HepG2 (cell line): ENCODE results near the gene MDP1. TPM values are rescaled to one million over a fixed set of nuclear protein-coding genes. Genes with fewer than 3 reads are reported as not detected.

Experiments
- ATAC-seq: fragments of 200-7000 bp; cut with Tn5 transposase; 3 replicates; pipeline ENCODE4 v1.9.1; 2020; ENCODE audit warnings: mild to moderate bottlenecking, moderate library complexity
- BruUV-seq: library from RNA; stranded (reverse); fragments of 400-500 nt; replicated peaks from 2 replicates; lab custom pipeline; 2021; lab: Mats Ljungman, UMichigan
- CTCF ChIA-PET: fragments of 300-600 bp; formaldehyde crosslinking; extraction: SDS; loops from one replicate; lab custom pipeline; 2021; ENCODE audit warnings: low total read pairs, inconsistent platforms, low intra/inter-chr PET ratio; lab: Yijun Ruan, JAX
- POLR2A ChIA-PET: fragments of 350-600 bp; sonication (Branson Sonifier 250); formaldehyde crosslinking; loops from one replicate; lab custom pipeline; 2020; ENCODE audit warnings: antibody characterized with exemption, inconsistent platforms; lab: Yijun Ruan, JAX
- DNase-seq: peaks from one replicate; pipeline ENCODE4 v3.0.0-alpha.2; 2015; ENCODE audit warnings: low spot score
- FAIRE-seq: peaks from 3 replicates; lab custom pipeline; 2011; peaks lifted over from hg19 to GRCh38; lab: Jason Lieb, UNC
- H2AFZ ChIP-seq: one replicate; pipeline ENCODE4 v1.6.1; 2011; ENCODE audit warnings: low read length, inconsistent platforms
- H3K27ac ChIP-seq: fragments of 300-600 bp; 3 replicates; pipeline ENCODE4 v1.8.0; 2011; ENCODE audit warnings: mixed run types, mild to moderate bottlenecking, mixed read lengths, low read length, inconsistent platforms; ENCODE audit not compliant: insufficient read depth; ENCODE audit errors: extremely low read length
- H3K27me3 ChIP-seq, 2 experiments: fragments of 200-600 bp in 1 of 2; 2 replicates in 1 of 2; 3 replicates in 1 of 2; pipeline versions ENCODE4 v1.6.0 to v1.8.0; 2011; ENCODE audit warnings: low read length in 2 of 2, mild to moderate bottlenecking in 2 of 2, moderate library complexity in 2 of 2, inconsistent platforms in 1 of 2; ENCODE audit not compliant: insufficient read depth in 2 of 2, control insufficient read depth in 1 of 2
- H3K36me3 ChIP-seq, 2 experiments: fragments of 200-600 bp in 1 of 2; replicated peaks in 1 of 2; 2 replicates in 1 of 2; 3 replicates in 1 of 2; pipeline versions ENCODE4 v1.5.1 to v1.8.0; 2011; ENCODE audit warnings: low read length in 2 of 2, inconsistent platforms in 1 of 2; ENCODE audit not compliant: insufficient read depth in 2 of 2, control insufficient read depth in 1 of 2
- H3K4me1 ChIP-seq: 2 replicates; pipeline ENCODE4 v1.5.1; 2012; ENCODE audit warnings: low read length, inconsistent platforms; ENCODE audit not compliant: insufficient read depth
- H3K4me2 ChIP-seq: 2 replicates; pipeline ENCODE4 v1.6.0; 2011; ENCODE audit warnings: low read depth, low read length, inconsistent platforms
- H3K4me3 ChIP-seq, 3 experiments: fragments of 200-600 bp in 1 of 3; sonication (generic), shearing (Covaris generic) in 1 of 3; replicated peaks in 1 of 3; 2 replicates each; pipeline ENCODE4 v1.5.1; 2011 to 2016; ENCODE audit warnings: low read length in 3 of 3, inconsistent platforms in 2 of 3, low read depth in 2 of 3, mild to moderate bottlenecking in 2 of 3, control low read depth in 1 of 3, mixed read lengths in 1 of 3; ENCODE audit not compliant: insufficient read depth in 1 of 3
- H3K79me2 ChIP-seq: one replicate; pipeline ENCODE4 v1.6.1; 2011; ENCODE audit warnings: low read length, inconsistent platforms; ENCODE audit not compliant: insufficient read depth
- H3K9ac ChIP-seq: 2 replicates; pipeline ENCODE4 v1.6.0; 2011; ENCODE audit warnings: mild to moderate bottlenecking, low read depth, low read length, inconsistent platforms; ENCODE audit not compliant: insufficient read depth
- H3K9me3 ChIP-seq: 2 replicates; pipeline ENCODE4 v1.5.1; 2012; ENCODE audit warnings: mild to moderate bottlenecking, low read length
- H4K20me1 ChIP-seq: 2 replicates; pipeline ENCODE4 v1.6.0; 2011; ENCODE audit warnings: inconsistent platforms, mild to moderate bottlenecking, low read length, moderate library complexity; ENCODE audit not compliant: insufficient read depth
- ATF4 ChIP-seq, 2 experiments: fragments of 450-650 bp in 1 of 2; sonication (generic) in 1 of 2; formaldehyde crosslinking; IDR thresholded peaks; 2 replicates each; pipeline versions ENCODE4 v1.5.0 to v1.8.0; 2020 to 2022; ENCODE audit warnings: mild to moderate bottlenecking in 1 of 2, missing genetic modification reagents in 1 of 2
- CAMTA2 ChIP-seq: sonication (generic); formaldehyde crosslinking; IDR thresholded peaks from 2 replicates; pipeline ENCODE4 v1.4.0; 2020; ENCODE audit warnings: mild to moderate bottlenecking, missing genetic modification reagents, borderline replicate concordance
- CEBPB ChIP-seq: IDR thresholded peaks from 2 replicates; pipeline ENCODE4 v1.6.1; 2011; ENCODE audit warnings: low read depth, low read length, improper control_type of control experiment, borderline replicate concordance
- CEBPG ChIP-seq: IDR thresholded peaks from 2 replicates; pipeline ENCODE4 v1.6.1; 2016
- HIC2 ChIP-seq: sonication (generic); formaldehyde crosslinking; IDR thresholded peaks from 2 replicates; pipeline ENCODE4 v1.9.0; 2022; ENCODE audit warnings: low read depth, missing genetic modification reagents
- MTA1 ChIP-seq: sonication (generic); formaldehyde crosslinking; IDR thresholded peaks from 2 replicates; pipeline ENCODE4 v1.4.0; 2020; ENCODE audit warnings: missing genetic modification reagents, mild to moderate bottlenecking, borderline replicate concordance
- PAF1 ChIP-seq: IDR thresholded peaks from 2 replicates; pipeline ENCODE4 v1.6.1; 2016; ENCODE audit warnings: missing genetic modification reagents, missing compliant biosample characterization
- RBM22 ChIP-seq: fragments of 200-400 bp; formaldehyde crosslinking; optimal IDR thresholded peaks from 2 replicates; pipeline ENCODE3; 2017; ENCODE audit warnings: mild to moderate bottlenecking, low read length, moderate library complexity
- TRAFD1 ChIP-seq: sonication (generic); formaldehyde crosslinking; IDR thresholded peaks from 2 replicates; pipeline ENCODE4 v1.5.1; 2020; ENCODE audit warnings: missing genetic modification reagents, mild to moderate bottlenecking, borderline replicate concordance
- ZNF441 ChIP-seq: sonication (generic); formaldehyde crosslinking; IDR thresholded peaks from 2 replicates; pipeline ENCODE4 v1.7.0; 2021; ENCODE audit warnings: missing genetic modification reagents, borderline replicate concordance
- ZNF770 ChIP-seq: sonication (generic); formaldehyde crosslinking; IDR thresholded peaks from 2 replicates; pipeline ENCODE4 v1.5.0; 2020; ENCODE audit warnings: mild to moderate bottlenecking, missing genetic modification reagents
- WGBS: methylation state at CpG from one replicate; pipeline ENCODE4 v1.1.6; 2017; ENCODE audit warnings: low lambda C conversion rate; 5-methylcytosine and 5-hydroxymethylcytosine counted together
- in situ Hi-C: cut with HindIII; loops from 2 replicates; pipeline ENCODE4 v1.10.0; 2017; ENCODE audit warnings: low pct_unique_long_range_greater_than_20kb; ENCODE audit not compliant: extremely low pct_ligation_motif_present
- intact Hi-C: fragments of 100-400 bp; cut with micrococcal nuclease; formaldehyde crosslinking; loops from one replicate; pipeline ENCODE4 v1.10.0; 2022; ENCODE audit not compliant: unreplicated experiment
- polyA plus RNA-seq, 8 experiments: library from polyadenylated mRNA; depleted of rRNA in 3 of 8; stranded (reverse) in 7 of 8; unstranded in 1 of 8; fragments of >200 nt; fragmentation: Illumina TruSeq in 4 of 8; extraction: Trizol in 4 of 8; gene quantifications; 2 replicates each; pipeline versions ENCODE4 v1.2.1 to v1.2.3, GENCODE V29; 2011 to 2016; ENCODE audit warnings: low read depth in 4 of 8, missing spikeins in 1 of 8, mixed read lengths in 1 of 8; ENCODE audit not compliant: insufficient read depth in 1 of 8
- total RNA-seq, 5 experiments: library from RNA; depleted of rRNA; stranded (reverse); fragments of >200 nt; fragmentation: Illumina TruSeq; extraction: Trizol; gene quantifications; 2 replicates each; pipeline ENCODE4 v1.2.3, GENCODE V29; 2016; ENCODE audit warnings: low read depth in 1 of 5

The MDP1 gene
- total and polyA plus RNA-seq, 2 of the 13 experiments (the other 11 are each of a cell fraction or from before 2014, with no cell fraction given), result 44.1 to 48.7 TPM

- BruUV-seq, result no TSS peak
- 93% methylated on average over 3 of the region's 3 CpGs for WGBS
- no peak overlapping the region for H3K4me2 ChIP-seq
- peaks cover 30 to 40% of the 10 kb centered on the region in 2 experiments; a peak in 4 of 5 replicates for H3K36me3 ChIP-seq
- intact Hi-C loops (no loop called here), in situ Hi-C loops (no loop called here)
- H3K27me3 ChIP-seq, result no peaks in the 10 kb centered on the region
- ChIA-PET CTCF (no interaction called here), POLR2A (interaction anchor here (0.8 to 1.1 kb wide), 3 partner anchors 14 to 30 kb away, joined by 3 read pairs; partner anchors contain the start of gene PSME2)
- H4K20me1 ChIP-seq, result no peaks in the 10 kb centered on the region
- H2AFZ ChIP-seq, result no peak overlapping the region
- no peaks in the 10 kb centered on the region for H3K79me2 ChIP-seq
- H3K9me3 ChIP-seq, result no peaks in the 10 kb centered on the region
- 0 out of 2 replicates have a peak, but pooled peaks have one; percentile 12 for TF ChIP-seq ZNF770 (CRISPR knock-in tag)
- TF ChIP-seq CAMTA2 (CRISPR knock-in tag), result no peak
- TF ChIP-seq CEBPB, result peak; percentile 88
- TF ChIP-seq CEBPG, result peak; percentile 69
- no peak for TF ChIP-seq MTA1 (CRISPR knock-in tag)
- TF ChIP-seq TRAFD1, result no peak
- peak in 1 of 2 experiments; percentile 94; a peak in 2 of 4 replicates for TF ChIP-seq ATF4 (CRISPR knock-in tag; IDR thresholded peaks at IDR 0.05)
- TF ChIP-seq RBM22, result peak; percentile 35
- TF ChIP-seq HIC2 (CRISPR knock-in tag), result no peak
- 0 out of 2 replicates have a peak, but pooled peaks have one; percentile 31 for TF ChIP-seq ZNF441
- 0 out of 2 replicates have a peak, but pooled peaks have one; percentile 64 for TF ChIP-seq PAF1 (CRISPR knock-in tag)
- no peak overlapping the region for H3K27ac ChIP-seq
- no peak overlapping the region for H3K9ac ChIP-seq
- FAIRE-seq (no peak), ATAC-seq (no peak), DNase-seq (no peak)
- no peak overlapping the region for H3K4me3 ChIP-seq
- H3K4me1 ChIP-seq, result no peaks in the 10 kb centered on the region
Observed at GRCh38 chr14:24167469-24168114, 48.3 kb downstream of the MDP1 start.
